Left renal pelvis (tissue), 4 donors: ENCODE data around the gene IRAK2. TPM values are rescaled to one million over a fixed set of nuclear protein-coding genes. Genes with fewer than 3 reads are reported as not detected.
A peak's percentile ranks its signal among the peaks of the same experiment; 100 is the strongest.

Source experiments
- DNase-seq, 4 donors: peaks; one replicate each; pipeline ENCODE4 v3.0.0-alpha.2; 2013; ENCODE audit warnings: low read depth in 4 of 4, low spot score in 3 of 4
- polyA plus RNA-seq, 4 donors: library from polyadenylated mRNA; unstranded; fragments of 120-200 nt; gene quantifications; one replicate each; pipeline ENCODE4 v1.2.1, GENCODE V29; 2013; ENCODE audit not compliant: insufficient read length in 4 of 4

Gene IRAK2
- polyA plus RNA-seq, 4 donors: 0.63 to 0.95 (median 0.73) TPM

GRCh38 chr3:10219737-10220136 lies 55.0 kb downstream of the IRAK2 start:
- no peak for DNase-seq

- no peak for DNase-seq
Observed at GRCh38 chr3:10223676-10224639, 59.2 kb downstream of the IRAK2 start.

- peak in 2 of 4 donors; percentile 33 to 40 for DNase-seq
Observed at GRCh38 chr3:10224794-10225665, 60.3 kb downstream of the IRAK2 start.

- DNase-seq: no peak
Observed at GRCh38 chr3:10226293-10226692, 61.6 kb downstream of the IRAK2 start.

GRCh38 chr3:10228248-10228950 lies 63.7 kb downstream of the IRAK2 start:
- DNase-seq: no peak

- no peak for DNase-seq
Observed at GRCh38 chr3:10229576-10229975, 64.9 kb downstream of the IRAK2 start.

GRCh38 chr3:10232137-10232536 lies 67.4 kb downstream of the IRAK2 start:
- DNase-seq: no peak

GRCh38 chr3:10233988-10234387 lies 69.3 kb downstream of the IRAK2 start:
- DNase-seq: no peak

- no peak for DNase-seq
Observed at GRCh38 chr3:10234526-10235230, 70.0 kb downstream of the IRAK2 start.

- DNase-seq: no peak
Observed at GRCh38 chr3:10235551-10235950, 70.8 kb downstream of the IRAK2 start.

GRCh38 chr3:10238345-10239183 lies 73.8 kb downstream of the IRAK2 start:
- DNase-seq: no peak

- no peak for DNase-seq
Observed at GRCh38 chr3:10240799-10241198, 76.1 kb downstream of the IRAK2 start.

- DNase-seq: no peak
Observed at GRCh38 chr3:10242182-10243065, 77.7 kb downstream of the IRAK2 start.

- DNase-seq: no peak
Observed at GRCh38 chr3:10244009-10244408, 79.3 kb downstream of the IRAK2 start.

- DNase-seq: no peak
Observed at GRCh38 chr3:10245081-10245712, 80.5 kb downstream of the IRAK2 start.

GRCh38 chr3:10247679-10248183 lies 83.0 kb downstream of the IRAK2 start:
- no peak for DNase-seq

- peak; percentile 82 to 85 (median 83) for DNase-seq
Observed at GRCh38 chr3:10248184-10248983, 83.7 kb downstream of the IRAK2 start, which contains the start of gene TATDN2. Gene TATDN2, plus strand, starts transcription at chr3:10248459. Its CDS starts 742 bp downstream, at chr3:10249201.
